Esophagus squamous epithelium (tissue), 4 donors: ENCODE data around the gene RPL3.

Experiments used
- CTCF ChIP-seq, 6 experiments: fragments of 450-650 bp in 4 of 6; fragments of 200-600 bp in 2 of 6; sonication (generic) in 2 of 6; IDR thresholded peaks; one replicate each; pipeline ENCODE4 v1.5.1; 2016 to 2019; ENCODE audit warnings: antibody characterized with exemption in 6 of 6, mild to moderate bottlenecking in 4 of 6, moderate library complexity in 4 of 6
- POLR2A ChIP-seq, 4 donors: fragments of 450-650 bp; IDR thresholded peaks; one replicate each; pipeline ENCODE4 v1.6.1; 2017; ENCODE audit warnings: antibody characterized with exemption in 4 of 4, mild to moderate bottlenecking in 4 of 4, moderate library complexity in 3 of 4

- TF ChIP-seq POLR2A (IDR thresholded peaks at IDR 0.05) (no peak), CTCF (IDR thresholded peaks at IDR 0.05) (no peak)
Observed at GRCh38 chr22:39317084-39317774, 2.2 kb downstream of the RPL3 start.
